HT1080 (cell line): Measurements from ENCODE around the gene ABCC1. TPM values are rescaled to one million over a fixed set of nuclear protein-coding genes. Genes with fewer than 3 reads are reported as not detected.
A peak's percentile ranks its signal among the peaks of the same experiment; 100 is the strongest.
"Not testable (repeated sequence)": the region's sequence is repeated elsewhere in the genome, so short reads cannot be mapped to it uniquely, and the experiment has no call there.

Experiments used
- DNase-seq: peaks from one replicate; pipeline ENCODE4 v3.0.0-alpha.2; 2015; ENCODE audit warnings: low read depth
- total RNA-seq: library from RNA; depleted of rRNA; stranded (reverse); fragments of >200 nt; shearing (Covaris generic); gene quantifications from 2 replicates; pipeline ENCODE4 v1.2.3, GENCODE V29; 2014

ABCC1 gene
- total RNA-seq, 1 experiment from 2014 or later: 13.3 TPM

GRCh38 chr16:15966836-15967546 lies 17.6 kb downstream of the ABCC1 start:
- DNase-seq: peak; percentile 88

- DNase-seq: no peak
These were observed 18.4 kb downstream of the ABCC1 start for GRCh38 chr16:15967655-15968315.

GRCh38 chr16:15970202-15970601 lies 20.8 kb downstream of the ABCC1 start:
- DNase-seq: peak; percentile 39

- DNase-seq: no peak
These were observed 21.5 kb downstream of the ABCC1 start for GRCh38 chr16:15970743-15971439.

- DNase-seq: no peak
These were observed 22.0 kb downstream of the ABCC1 start for GRCh38 chr16:15971440-15971815.

GRCh38 chr16:15972046-15972868 lies 22.8 kb downstream of the ABCC1 start:
- DNase-seq: no peak

GRCh38 chr16:15973421-15973820 lies 24.0 kb downstream of the ABCC1 start:
- DNase-seq: no peak

GRCh38 chr16:15974057-15974456 lies 24.6 kb downstream of the ABCC1 start:
- no peak for DNase-seq

GRCh38 chr16:15975172-15975571 lies 25.8 kb downstream of the ABCC1 start:
- no peak for DNase-seq

- DNase-seq: no peak
These were observed 26.9 kb downstream of the ABCC1 start for GRCh38 chr16:15976225-15976812.

- no peak for DNase-seq
These were observed 27.7 kb downstream of the ABCC1 start for GRCh38 chr16:15976929-15977637.

- DNase-seq: no peak
These were observed 30.4 kb downstream of the ABCC1 start for GRCh38 chr16:15979801-15980200.

GRCh38 chr16:15980329-15980728 lies 30.9 kb downstream of the ABCC1 start:
- DNase-seq: no peak

GRCh38 chr16:15981382-15981781 lies 32.0 kb downstream of the ABCC1 start:
- DNase-seq: no peak

GRCh38 chr16:15982194-15982915 lies 32.9 kb downstream of the ABCC1 start:
- DNase-seq: not testable (repeated sequence)

GRCh38 chr16:15983898-15984297 lies 34.5 kb downstream of the ABCC1 start:
- no peak for DNase-seq

GRCh38 chr16:15985144-15985543 lies 35.7 kb downstream of the ABCC1 start:
- DNase-seq: no peak

GRCh38 chr16:15986261-15986660 lies 36.8 kb downstream of the ABCC1 start:
- DNase-seq: no peak

- no peak for DNase-seq
These were observed 39.0 kb downstream of the ABCC1 start for GRCh38 chr16:15988268-15989013.
